Activated CD4-positive, CD25-positive, alpha-beta regulatory T cell treated with anti-CD3 and anti-CD28 coated beads, Interleukin-2, amount 50 U/mL, for 24 hours (primary cell): ENCODE results near the gene URI1.
"Not testable (repeated sequence)": the region's sequence is repeated elsewhere in the genome, so short reads cannot be mapped to it uniquely, and the experiment has no call there.

Experiments
- ATAC-seq, 2 donors: fragments of 150-1000 bp; cut with Tn5 transposase; one replicate each; pipeline ENCODE4 v1.10.0; 2021; ENCODE audit warnings: mild to moderate bottlenecking in 1 of 2, moderate library complexity in 1 of 2

Gene URI1

DNA sequence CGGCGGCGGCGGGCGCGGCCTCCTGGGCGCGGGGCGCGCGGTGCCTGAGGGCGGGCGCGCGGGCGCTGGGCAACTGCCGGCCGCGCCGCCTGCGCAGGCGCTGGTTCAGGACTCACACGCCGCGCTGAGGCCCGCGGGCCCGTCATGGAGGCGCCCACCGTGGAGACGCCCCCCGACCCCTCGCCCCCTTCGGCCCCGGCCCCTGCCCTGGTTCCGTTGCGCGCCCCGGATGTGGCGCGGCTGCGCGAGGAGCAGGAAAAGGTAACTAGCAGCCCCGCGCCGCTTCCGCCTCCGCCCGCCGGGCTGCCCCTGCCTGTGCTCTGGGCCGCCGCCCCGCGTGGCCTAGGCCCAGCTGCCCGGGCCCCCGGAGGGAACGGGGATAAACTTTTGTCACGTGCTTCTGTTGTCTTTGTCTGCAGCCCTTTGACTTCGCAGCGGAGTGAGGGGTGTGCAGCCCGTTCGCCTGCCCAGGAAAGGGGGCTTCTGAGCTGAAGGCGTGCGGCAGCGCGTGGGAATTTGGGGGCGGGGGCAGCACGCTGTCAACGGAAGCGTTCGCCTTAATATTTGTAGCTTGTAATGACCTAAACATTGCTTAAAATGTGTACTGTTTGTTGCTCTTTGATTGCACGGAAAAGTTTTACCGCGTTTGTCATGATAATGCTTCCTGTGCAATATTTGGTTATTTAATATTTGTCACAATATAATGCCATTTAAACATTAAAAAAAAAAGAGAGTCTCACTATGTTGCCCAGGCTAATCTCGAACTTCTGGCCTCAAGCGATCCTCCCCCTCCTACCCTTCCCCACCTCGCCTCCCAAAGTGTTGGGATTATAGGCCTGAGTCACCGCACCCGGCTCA, 594 bp downstream of the URI1 start:
- ATAC-seq = peak; percentile 79 to 81

DNA sequence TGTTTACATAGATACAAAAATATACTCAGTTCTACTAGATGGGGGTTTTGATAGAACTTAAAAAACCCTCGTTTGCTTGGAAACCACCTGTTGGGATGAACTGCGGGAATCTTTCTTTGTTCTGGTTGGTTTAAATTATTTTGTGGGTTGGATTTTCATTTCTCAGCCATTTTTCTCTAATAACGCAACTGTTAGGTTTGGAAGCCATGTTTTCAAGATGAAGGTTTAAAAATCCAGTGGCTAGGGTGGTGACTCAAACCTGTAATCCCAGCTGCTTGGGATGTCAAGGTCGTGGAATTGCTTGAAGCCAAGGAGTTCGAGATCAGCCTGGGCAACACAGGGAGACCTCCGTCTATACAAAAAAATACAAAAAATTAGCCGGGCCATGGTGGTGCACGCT, 1.6 kb downstream of the URI1 start:
- no peak for ATAC-seq

DNA sequence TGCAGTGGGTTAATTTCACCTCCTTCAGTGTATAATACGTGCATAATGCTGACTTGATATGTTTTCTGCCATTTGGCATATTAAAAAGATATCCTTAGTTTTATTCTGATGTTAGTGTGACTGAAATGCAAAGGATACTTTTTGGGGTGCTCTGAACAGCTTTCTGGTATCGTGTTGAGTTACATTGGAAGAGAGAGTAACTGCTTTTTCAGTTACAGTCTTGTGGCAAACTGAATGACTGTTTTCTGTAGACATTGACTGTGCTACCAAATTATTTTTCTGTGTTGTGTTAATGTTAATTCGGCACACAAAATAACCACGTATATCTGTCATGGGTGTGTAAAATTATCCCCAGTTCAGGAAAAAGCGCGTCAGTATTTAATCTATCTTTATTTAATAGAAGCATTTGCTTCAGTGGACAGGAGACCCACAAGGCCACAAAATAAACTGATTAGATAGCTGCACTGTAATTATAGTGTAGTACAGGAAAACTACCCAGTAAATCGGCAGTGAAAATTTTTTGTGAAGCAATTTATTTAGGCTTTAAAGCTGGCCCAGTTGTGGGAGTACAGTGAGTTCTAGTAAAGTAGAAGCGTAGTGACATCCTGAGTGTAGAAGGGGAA, 2.5 kb downstream of the URI1 start:
- ATAC-seq = no peak

DNA sequence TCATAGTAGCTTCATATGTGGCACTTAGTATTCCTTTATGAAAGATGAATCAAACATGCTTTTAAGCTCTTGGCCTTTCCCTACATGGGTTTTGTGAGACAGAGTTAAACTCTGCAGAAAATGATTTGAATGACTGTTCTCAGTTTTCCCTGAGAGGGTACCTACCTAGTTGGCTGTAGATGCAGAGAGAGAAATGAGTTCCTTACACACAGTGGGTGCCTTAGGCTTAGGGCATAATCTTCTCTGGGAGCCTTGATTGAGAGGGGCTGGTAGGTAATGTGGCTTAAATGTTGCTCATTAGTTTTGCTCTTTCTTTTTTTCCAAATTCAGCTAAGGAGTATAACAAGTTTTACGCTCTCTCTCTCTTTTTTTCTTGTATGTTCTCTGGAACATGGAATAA, 3.0 kb downstream of the URI1 start:
- ATAC-seq = no peak

GRCh38 chr19:29945433-29945832, 3.4 kb downstream of the URI1 start:
- ATAC-seq = no peak

GRCh38 chr19:29946645-29947044, 4.6 kb downstream of the URI1 start:
- no peak for ATAC-seq

GRCh38 chr19:29947871-29948270, 5.8 kb downstream of the URI1 start:
- peak; percentile 72 to 77 for ATAC-seq

GRCh38 chr19:29948759-29949470, 6.9 kb downstream of the URI1 start:
- ATAC-seq = not testable (repeated sequence)

- no peak for ATAC-seq
These were observed 10.1 kb downstream of the URI1 start for GRCh38 chr19:29952177-29952576.

GRCh38 chr19:29952646-29953045, 10.6 kb downstream of the URI1 start:
- ATAC-seq = no peak

GRCh38 chr19:29953352-29954247, 11.6 kb downstream of the URI1 start:
- no peak for ATAC-seq

- no peak for ATAC-seq
These were observed 14.8 kb downstream of the URI1 start for GRCh38 chr19:29956855-29957254.

GRCh38 chr19:29961311-29961710, 19.3 kb downstream of the URI1 start:
- no peak for ATAC-seq

- no peak for ATAC-seq
These were observed 20.8 kb downstream of the URI1 start for GRCh38 chr19:29962793-29963192.

DNA sequence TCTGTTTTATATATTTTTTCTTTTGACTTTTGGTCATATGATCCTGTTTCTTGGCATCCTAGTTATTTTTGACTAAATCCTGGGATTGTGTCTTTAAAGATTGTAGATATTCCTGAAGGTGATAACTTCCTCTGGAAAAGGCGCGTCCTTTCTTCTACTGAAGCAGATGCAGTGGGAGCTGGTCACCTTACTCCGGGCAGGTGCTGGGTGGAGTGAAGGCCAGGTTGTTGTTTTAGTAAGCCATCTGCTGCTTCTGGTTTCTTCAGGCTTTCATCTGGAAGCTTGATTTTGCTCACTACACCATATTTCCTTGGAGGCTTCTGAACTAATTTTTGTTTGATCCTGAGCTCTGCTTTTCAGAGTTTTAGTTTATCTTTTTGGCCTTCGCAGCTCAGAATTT, 21.5 kb downstream of the URI1 start:
- ATAC-seq = no peak

GRCh38 chr19:29964171-29964570, 22.1 kb downstream of the URI1 start:
- ATAC-seq = no peak

DNA sequence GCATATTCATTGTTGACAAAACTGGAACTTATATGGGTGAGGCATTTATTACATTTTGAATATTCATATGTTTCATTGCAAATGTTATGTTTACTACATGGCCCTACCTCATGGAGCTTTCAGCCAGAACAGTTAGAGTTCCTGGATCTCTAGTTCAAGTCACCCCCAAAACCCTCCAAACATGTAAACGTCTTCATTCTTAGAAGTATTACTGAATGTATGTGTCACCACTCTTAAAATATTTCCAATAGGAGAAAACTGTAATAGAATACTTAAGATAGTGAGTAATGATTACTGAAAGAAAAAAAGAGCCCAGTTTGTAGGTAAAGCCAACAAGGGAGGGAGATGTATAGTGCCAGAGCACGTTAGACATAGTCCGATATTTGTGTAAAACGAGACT, 23.5 kb downstream of the URI1 start:
- peak in 1 of 2 donors; percentile 24 for ATAC-seq

DNA sequence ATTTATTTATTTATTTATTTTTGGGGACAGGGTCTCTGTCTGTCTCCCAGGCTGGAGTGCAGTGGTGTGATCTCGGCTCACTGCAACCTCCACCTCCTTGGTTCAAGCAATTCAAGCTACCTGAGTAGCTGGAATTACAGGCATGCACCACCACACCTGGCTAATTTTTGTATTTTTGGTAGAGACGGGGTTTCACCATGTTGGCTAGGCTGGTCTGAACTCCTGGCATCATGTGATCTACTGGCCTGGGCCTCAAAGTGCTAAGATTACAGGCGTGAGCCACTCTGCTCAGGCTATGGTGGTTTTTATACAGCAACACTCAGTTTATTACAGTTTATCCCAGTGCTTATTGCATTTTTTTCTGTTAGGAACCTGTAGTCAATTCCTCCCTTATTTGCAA, 24.1 kb downstream of the URI1 start:
- not testable (repeated sequence) for ATAC-seq

DNA sequence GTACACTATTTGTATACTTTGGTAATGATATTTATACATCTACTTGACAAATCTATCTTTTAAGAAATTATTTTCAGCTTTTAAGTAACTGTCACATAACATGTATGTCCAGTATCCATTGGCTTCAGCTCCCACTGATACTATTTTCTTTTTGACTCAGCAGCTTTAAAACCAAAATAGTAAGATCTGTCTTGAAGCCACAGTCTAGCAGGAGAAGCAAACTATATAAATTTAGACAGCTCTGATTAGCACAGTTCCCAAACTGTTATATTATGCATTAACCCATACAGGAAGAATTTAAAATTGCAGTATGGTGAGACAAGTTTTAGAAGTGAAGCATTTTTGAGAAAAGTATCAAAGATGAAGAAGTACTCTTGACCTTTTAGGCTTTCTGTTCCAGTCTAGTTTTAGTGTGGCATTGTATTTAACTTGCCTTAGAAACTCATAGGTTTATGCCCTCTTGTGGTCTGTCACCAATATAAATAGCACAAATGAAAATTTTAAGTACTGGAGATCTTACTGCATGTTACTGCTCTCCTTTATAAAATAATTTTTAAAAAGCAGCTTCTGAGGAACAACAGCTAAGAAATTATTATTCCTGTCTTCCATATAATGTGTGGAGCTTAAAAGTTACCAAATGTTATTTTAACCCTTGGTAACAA, 24.7 kb downstream of the URI1 start:
- no peak for ATAC-seq

DNA sequence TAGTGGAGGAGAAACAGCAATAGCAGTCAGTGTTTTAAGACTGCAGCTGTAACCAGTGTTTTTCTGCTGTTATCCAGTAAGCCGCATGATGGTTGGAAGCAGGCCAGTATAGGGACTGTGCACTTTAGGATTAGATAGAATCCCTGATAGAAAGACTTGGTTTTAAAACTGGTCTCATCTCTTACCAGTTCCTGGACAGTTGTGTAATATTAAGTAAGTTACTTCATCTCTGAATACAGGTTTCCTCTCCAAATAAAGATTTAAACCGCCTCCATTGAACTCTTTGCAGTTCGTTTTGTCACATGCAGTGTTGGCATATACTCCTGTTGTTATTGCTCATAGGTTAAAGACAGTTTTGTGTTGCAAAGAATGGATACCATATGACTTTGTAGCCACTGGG, 25.6 kb downstream of the URI1 start:
- ATAC-seq = no peak

GRCh38 chr19:29969891-29970290, 27.9 kb downstream of the URI1 start:
- ATAC-seq = no peak

GRCh38 chr19:29971002-29971401, 29.0 kb downstream of the URI1 start:
- ATAC-seq = no peak
